HG03097 (cell line): ENCODE results near the gene GPHN.

Experiments used
- ATAC-seq: cut with Tn5 transposase; IDR thresholded peaks from one replicate; pipeline ENCODE4 v1.9.1; 2021; ENCODE audit not compliant: unreplicated experiment, low FRiP score

Gene GPHN

DNA sequence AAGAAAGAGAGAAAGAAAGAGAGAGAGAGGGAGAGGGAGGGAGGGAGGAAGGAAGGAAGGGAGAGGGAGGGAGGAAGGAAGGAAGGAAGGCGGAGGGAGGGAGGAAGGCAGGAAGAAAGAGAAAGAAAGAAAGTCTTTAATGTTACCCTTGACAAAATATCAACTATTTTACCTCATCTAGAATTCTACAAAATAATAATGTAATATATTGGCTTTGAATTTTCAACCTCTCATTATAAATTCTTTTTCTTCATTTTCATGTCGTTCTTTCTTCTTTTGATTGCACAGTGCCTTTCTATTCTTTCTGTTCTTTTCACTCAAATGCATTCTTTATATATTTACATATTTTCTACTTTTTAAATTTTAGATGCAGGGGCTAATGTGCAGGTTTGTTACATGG lies 621.8 kb downstream of the GPHN start:
- ATAC-seq, result no peak

DNA sequence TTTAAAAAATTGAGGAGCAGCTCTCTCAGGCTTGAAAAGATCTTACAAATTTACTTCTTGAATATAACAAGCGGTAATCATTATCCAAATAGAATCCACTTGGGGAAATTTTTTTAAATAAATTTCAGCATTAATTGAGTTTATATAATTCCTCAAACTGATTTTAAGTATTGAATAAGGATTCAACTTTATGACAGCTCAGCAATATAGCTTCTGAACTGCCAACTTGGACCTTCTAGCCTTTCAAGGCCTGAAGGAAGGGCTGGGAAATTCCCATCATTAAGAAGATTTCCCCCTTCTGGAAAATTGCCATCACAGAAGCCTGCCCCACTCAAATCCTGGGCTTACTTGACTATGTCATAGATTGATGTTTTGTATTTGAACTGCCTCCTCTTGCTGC lies 623.7 kb downstream of the GPHN start:
- ATAC-seq, result no peak

DNA sequence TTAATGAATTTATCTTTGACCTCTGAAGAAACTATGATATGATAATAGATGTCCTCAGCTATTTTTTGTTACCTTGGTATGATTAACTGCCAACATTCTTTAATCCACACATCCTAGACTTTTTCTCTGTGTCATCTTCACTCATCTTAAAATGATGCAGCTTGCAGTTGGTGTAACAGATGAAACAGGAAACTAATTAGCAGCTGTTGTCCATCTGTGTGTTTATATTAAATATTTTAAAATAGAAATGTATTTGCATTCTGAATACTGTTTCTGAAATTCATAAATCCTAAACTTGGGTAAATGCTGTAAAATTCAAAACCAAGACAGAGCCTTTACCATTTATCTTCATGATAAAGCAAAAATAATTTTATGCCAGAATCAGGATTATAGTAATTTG lies 625.2 kb downstream of the GPHN start:
- no peak for ATAC-seq

DNA sequence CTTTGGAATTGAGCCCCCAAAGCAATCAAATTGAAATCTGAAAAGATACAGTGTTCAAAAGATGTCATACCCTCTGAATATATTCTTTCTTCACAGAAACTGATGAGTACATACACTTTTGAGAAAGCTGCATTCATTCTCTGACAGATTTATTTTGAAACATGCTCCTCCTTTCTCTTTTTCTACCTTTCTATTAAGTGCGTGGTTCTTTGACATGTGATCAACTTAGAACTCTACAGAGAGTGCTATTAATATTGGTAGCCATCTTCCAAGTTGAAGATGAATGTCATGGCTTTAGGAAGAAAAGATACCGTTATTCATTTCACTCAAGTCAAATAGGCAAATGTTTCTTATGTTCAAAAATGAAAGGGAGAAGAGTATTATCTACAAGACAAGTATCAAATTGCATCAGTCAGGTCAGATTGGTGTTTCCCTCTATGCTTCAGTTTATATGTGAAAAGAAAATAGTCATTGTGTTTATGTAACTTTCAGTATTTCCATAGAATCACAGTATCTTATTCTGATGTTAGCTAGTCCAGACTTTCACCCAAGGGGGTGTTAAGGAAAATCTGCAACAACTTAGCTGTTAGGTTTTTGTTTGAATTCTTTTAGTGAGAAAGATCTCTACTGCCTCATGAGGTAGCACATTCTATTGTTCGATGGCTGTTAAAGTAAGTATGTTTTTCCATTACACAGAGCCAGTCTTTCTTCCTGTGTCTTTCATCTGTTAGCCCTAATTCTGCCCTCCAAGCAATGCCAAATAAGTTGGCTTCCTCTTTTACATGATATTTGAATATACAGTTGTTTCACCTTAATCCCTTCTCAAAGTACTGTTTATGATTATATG lies 625.9 kb downstream of the GPHN start:
- ATAC-seq, result no peak

DNA sequence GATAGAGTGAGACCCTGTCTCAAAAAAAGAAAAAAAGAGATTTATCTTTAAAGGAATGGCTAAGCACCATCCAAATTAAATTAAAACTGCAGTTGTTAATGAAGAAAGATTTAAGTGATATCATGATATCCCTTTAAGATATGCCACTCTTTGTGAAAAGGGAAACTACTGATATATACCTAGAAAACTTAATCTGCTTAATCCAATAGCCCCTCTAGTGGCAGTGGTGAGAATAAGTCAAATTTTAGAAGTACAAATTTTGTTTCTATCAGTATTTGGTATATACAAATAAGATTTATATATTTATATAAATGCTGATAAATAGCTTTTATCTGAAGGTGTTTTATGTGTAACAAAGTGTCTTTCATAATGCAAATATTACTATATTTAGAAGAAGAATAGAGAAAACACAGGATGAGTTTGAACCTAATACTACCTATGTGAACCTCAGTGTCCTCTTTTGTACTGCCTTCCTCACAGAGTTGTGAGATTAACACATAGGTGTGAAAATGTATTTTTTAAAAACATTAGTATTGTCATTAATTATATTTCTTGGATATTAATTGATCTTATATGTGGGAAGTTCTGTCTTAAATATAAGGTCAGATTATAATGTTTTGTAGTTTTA lies 629.9 kb downstream of the GPHN start:
- ATAC-seq, result no peak

DNA sequence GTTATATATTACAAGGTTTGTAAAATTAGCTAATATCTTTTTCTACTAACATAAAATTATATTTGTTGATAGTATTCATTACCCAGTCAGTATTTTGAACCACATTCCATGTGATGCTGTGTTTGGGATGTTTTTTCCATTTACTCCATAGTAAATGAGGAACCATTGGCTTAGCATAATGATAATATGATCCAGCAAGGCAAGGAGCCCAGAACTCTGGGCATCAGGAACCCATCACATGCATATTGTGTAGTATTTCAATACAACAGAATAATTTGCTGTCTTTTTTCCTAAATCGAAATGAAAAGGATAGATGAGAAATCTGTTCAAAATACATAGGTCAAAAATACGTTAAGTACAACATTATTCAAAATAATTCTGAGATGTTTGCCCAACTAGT lies 632.6 kb downstream of the GPHN start:
- ATAC-seq, result no peak

DNA sequence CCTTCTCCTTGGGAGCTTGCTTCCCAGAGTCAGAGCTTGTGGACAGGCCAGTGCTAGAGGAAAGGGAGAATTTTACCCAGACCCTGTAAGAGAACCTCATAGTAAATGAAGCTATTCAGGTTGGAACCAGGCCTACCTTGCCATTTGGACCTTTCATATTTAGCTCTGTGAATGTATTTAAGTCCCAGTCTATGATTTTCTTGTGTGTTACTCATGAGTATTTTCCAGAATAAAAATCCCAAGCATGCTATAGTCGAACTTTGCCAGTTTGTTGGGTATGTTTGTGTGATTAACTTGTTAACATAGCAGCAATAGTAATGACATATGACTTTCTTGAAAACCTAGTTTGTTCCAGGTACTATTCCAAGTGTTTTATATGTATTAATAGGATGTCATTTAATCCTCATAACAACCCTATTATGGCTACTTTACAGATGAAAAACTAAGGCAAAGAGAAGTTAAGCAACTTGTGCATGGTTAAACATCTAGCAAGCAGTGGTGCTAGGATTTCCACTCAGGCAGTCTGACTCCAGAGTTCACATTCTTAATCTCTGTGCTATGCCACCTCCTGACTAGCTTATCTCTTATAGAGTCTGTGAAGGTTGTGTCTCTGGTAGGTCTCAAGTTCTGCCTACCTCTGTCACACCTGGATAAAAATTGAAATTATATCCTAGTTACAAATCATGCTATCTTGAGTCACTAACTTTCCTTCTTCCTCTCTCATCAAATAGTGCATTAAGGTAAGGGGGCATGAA lies 633.4 kb downstream of the GPHN start:
- ATAC-seq, result no peak

DNA sequence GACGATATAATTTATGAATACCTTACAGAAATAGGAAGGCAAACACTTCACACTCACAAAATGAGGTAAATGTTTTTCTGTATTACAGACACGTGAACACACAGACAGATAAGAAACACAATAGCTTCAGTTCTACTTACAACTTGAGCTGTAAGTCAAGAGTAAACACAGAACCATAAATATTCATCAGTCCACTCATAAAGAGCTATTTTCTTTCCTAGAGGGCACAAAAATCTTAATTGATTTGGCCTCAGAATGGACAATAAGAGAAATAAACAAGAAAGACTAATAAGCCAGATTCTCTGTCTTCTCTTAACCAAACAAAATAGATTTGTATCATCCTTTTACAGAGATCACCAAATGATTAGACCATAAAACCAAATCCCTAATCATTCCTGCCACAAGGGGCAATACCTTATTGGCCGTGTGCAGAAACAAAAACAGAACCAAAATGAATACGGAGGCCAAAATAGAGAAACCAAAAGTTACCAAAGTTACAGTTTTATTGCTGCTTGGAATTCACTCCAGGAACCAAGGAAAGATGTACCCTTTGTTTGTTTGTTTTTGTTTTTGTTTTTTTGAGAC lies 643.2 kb downstream of the GPHN start:
- no peak for ATAC-seq

DNA sequence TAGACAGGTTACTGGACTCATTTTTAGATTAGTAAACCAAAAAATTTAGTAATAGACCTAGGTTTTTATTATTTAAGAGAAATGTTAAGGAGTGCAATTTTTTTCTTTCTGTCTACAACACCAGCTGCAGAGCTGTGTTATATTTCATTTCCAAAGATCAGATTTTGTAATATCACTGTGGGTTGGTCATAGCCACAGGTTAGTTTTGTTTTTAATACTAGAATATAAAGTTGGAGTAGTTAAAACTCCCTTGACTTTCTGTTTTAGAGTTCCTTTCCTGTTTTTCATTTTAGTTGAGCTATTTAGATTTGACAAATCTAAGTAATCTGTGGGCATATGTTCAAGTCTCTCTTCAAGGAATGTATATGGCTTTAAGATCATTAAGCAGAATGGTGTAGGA lies 650.6 kb downstream of the GPHN start:
- ATAC-seq, result no peak

DNA sequence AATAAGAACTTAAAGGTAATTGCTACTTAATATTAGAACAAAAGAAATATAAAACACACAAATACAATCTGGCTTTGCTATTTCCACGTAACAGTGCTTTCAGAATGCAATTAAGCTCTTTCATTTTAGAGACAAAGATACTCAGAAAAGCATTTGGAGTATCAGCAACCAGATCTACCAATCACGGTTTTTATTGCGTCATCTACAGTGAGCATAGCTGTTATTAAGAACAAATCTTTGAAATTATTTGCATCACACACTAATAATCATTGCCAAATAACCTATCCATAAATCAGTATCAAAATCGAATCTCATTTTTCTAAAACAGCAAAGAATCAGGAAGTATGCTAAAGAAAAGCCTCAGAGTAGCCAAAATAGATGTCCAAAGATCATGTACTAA lies 654.4 kb downstream of the GPHN start:
- ATAC-seq, result no peak

DNA sequence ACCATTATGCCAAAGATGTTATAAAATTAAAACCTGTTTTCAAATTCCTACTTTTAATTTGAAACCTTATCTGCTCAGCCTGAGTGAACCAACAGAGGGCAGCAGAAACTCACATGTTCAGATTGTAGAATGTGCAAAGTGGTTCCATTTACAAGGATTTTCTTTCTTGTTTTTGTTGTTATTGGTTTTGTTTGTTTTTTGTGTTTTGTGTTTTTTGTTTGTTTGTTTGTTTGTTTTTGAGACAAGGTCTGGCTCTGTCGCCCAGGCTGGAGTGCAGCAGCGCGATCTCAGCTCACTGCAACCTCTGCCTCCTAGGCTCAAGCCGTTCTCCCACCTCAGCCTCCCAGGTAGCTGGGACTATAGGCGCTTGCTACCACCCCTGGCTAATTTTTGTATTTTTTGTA lies 658.5 kb downstream of the GPHN start:
- ATAC-seq, result no peak

DNA sequence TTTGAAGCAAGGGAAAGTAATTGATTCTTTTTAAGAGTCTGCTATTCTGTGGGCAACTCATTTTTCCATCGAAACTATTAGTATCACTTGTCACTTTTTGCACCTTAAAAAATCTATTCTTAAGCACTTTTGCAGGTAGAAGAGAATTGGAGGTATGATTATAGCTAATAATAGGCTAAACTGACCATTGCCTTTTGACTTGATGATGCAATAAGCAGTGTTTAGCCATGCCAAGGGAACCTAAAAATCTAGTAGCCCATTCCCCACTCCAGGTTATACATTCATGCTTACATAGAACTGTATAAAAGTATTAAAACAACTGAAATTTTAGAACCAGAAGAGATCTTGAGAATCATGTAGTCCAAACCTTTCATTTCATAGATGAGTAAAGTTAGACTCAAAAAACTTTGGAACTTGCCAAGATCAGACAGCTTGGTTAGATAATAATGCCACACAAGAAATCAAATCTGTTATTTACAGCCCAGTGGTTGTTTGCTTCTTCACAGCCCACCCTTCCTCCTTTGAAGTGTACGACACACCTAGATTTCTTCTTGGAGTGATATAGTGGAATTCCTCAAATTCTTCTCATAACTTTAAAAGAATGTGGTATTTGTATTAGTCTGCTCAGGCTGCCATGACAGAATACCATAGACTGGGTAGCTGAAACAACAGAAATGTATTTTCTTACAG lies 659.6 kb downstream of the GPHN start:
- ATAC-seq, result no peak

DNA sequence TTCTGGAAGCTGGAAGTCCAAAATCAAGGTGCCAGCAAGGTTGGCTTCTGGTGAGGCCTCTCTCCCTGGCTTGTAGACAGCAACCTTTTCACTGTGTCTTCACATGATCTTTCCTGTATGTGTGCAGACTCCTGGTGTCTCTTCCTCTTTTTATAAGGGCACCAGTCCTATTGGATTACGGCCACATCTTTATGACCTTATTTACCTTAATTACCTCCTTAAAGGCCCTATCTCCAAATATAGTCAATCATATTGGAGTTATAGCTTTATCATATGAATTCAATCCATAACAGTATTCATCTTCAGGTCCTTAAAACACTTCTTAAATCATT lies 660.1 kb downstream of the GPHN start:
- no peak for ATAC-seq

DNA sequence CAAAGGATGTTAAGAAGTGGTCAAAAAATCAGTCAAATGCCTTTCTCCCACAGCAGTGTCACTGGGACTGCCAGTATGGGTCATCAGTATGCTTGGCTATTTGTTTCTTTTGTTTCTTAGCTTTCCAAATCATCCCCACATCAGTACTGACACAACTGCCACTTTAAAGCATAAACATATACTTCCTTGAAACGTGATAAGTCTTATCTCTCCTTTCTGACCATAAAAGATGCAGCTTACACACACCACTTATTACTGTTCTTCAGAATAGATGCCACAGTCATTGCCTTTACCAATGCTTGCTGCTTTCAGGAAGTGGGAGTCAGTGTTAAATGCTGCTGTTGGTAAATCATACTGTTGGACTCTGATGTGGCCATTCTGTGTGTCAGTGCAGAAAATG lies 662.7 kb downstream of the GPHN start:
- ATAC-seq, result no peak

DNA sequence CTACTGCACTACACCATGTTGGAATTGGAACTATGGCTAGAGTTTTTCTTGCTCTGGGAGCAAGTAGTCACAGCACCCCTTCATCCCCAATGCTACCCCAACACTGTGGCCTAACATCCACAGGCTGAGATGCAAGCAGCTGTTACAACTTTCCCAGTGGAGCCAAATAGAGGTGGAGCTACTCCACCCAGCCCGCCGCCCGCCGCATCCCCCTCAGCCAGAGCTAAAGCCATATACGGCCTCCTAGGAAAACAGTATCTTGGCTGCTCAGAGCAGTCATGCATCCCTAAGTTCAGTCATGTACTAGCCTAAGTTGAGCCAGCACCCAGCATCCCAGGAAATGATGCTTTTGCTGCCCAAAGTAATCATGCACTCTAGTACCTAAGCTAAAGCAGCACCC lies 664.1 kb downstream of the GPHN start:
- ATAC-seq, result no peak

DNA sequence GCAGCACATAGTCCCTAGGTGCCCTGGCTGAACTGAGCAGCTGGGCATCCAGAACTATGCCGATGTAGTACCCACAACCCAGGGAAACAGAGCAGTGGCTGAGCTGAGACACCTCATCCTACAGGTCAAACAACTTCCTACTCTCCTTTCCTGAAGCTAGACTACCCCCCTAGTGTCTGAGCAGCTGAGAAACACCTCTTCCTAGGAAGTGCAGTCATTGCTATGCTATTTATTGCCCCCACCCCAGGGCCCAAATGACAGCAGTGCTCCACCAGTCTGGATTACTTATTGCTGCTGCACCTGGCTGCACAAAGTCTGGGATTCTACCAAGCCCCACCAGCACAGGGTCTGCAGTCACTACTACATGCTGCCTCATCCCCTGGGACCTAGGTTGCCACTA lies 664.6 kb downstream of the GPHN start:
- ATAC-seq, result no peak

DNA sequence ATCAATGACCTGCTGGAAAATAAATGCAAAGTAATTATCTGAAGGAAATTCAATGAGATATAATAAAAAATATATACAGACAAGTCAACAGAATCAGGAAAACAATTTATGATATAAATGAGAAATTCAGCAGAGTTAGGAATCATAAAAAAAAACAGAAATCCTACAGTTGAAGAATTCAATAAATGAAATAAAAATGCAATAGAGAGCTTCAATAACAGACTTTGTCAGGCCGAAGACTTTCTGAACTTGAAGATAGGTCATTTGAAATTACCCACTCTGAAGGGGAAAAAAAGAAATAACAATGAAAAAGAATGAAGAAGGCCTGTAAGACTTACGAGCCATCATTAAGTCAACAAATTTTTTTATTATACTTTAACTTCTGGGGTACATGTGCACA lies 665.8 kb downstream of the GPHN start:
- ATAC-seq, result no peak

DNA sequence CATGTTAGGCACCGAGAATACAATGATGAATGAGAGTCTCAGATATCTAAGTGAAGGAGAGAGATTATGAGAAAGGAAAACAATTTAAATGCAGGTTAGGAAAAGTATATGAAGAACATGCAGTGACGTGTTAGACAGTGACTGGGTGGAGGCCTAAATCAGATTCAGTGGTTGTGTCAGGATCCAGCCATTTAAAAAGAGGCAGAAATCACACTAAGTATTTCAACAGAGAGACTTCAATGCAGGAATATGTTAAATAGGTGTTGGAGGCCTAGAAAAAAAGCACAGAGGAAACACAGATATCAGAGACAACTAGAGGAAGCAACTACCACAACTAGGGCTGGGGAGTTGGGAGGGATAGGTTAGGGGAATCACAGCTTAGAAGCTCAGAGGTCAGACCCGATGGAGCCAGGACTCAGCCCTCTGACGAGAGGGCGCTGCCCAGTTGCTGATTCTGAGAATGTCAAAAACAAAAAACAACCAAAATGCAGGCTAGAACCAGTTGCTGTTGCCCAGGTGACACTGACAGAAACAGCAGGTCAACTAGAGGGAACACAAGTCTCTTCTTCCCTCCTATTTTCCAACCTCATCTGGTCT lies 678.3 kb downstream of the GPHN start:
- ATAC-seq, result no peak

DNA sequence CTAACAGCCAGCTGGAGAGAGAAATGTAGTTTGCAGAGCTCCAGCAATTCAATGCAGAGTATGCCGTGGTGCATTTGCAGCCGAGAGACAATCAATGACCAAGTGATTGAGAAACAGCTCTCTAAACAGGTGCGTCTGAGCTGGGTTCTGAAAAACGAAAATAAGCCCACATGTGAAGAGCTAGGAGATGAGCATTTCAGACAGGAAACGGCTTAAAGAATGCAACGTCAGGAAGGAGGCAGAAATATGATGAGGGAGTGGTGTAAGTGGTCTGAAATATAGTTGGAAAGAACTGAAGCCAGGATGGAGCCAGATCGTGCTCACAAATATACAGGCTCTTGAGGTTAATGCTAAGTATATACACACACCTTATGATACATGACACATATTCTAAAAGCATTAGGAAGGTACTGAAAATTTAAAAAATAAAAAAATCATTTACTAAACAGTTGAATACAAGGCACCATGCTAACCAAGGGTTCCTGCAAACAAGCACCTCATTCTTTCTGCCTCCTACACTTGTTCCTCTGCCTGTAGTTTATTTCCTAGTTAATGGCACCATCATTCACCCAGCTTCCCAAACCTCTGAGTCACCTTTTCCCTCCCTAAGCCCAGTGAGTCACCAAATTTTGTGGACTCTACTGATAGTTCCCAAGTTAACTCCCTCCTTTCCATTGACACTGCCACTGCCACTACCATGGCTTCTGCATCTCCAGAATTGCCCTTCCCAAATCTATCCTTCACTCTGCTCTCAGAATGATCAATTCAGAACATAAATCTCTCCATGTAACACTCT lies 679.0 kb downstream of the GPHN start:
- ATAC-seq, result no peak

DNA sequence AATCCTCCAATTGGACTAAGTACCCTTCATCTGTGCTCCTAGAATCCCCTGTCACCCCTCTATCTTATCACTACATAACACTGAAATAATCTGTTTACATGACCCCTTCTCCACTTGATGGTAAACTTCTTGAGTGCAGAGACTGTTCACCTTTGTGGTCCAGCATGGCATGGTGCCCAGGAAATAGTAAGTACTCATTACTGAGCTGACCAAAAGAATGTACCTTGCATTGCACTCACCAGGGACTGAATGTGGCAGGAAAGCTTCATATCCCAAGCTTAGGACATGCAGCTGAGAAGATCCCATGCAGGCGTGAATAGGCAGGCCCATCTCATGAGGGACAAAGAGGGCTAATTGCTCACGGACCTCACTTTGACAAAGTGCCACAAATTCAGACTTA lies 679.9 kb downstream of the GPHN start:
- no peak for ATAC-seq
